Stimulated activated CD4-positive, alpha-beta T cell treated with anti-CD3 and anti-CD28 coated beads, TNF-alpha, amount 100 ng/mL, for 1 hour (primary cell): ENCODE measurements around the gene HTN1.
"Not testable (repeated sequence)": the region's sequence is repeated elsewhere in the genome, so short reads cannot be mapped to it uniquely, and the experiment has no call there.

ENCODE experiments used
- DNase-seq, 3 donors: peaks; one replicate each; pipeline ENCODE4 v3.0.0-alpha.2; 2020; ENCODE audit warnings: low read depth in 3 of 3, low spot score in 1 of 3

The HTN1 gene

GRCh38 chr4:70050138-70050537 is at the start of gene HTN1:
Gene HTN1, plus strand, starts transcription at chr4:70050438. Its CDS starts 2,639 bp downstream, at chr4:70053077.
- DNase-seq: not testable (repeated sequence)

- no peak for DNase-seq
Measured at GRCh38 chr4:70000711-70001110, 49.5 kb upstream of the HTN1 start.

- no peak for DNase-seq
Measured at GRCh38 chr4:70002507-70002906, 47.7 kb upstream of the HTN1 start.

GRCh38 chr4:70008771-70009170 is 41.5 kb upstream of the HTN1 start:
- no peak for DNase-seq

GRCh38 chr4:70019006-70019405 is 31.2 kb upstream of the HTN1 start:
- not testable (repeated sequence) for DNase-seq

GRCh38 chr4:70023218-70023617 is 27.0 kb upstream of the HTN1 start:
- no peak for DNase-seq

GRCh38 chr4:70027011-70027410 is 23.2 kb upstream of the HTN1 start:
- DNase-seq: no peak

- DNase-seq: not testable (repeated sequence)
Measured at GRCh38 chr4:70028159-70028558, 22.1 kb upstream of the HTN1 start, which contains the start of gene HTN3. Gene HTN3, plus strand, starts transcription at chr4:70028459. Its CDS starts 2,282 bp downstream, at chr4:70030741.

GRCh38 chr4:70037559-70037958 is 12.7 kb upstream of the HTN1 start:
- not testable (repeated sequence) for DNase-seq

- not testable (repeated sequence) for DNase-seq
Measured at GRCh38 chr4:70039928-70040327, 10.3 kb upstream of the HTN1 start.

GRCh38 chr4:70041652-70042286 is 8.5 kb upstream of the HTN1 start:
- DNase-seq: no peak

- DNase-seq: not testable (repeated sequence)
Measured at GRCh38 chr4:70056534-70056933, 6.3 kb downstream of the HTN1 start.

GRCh38 chr4:70057651-70058050 is 7.4 kb downstream of the HTN1 start:
- DNase-seq: no peak

- DNase-seq: no peak
Measured at GRCh38 chr4:70059149-70059548, 8.9 kb downstream of the HTN1 start.

- no peak for DNase-seq
Measured at GRCh38 chr4:70062000-70062399, 11.8 kb downstream of the HTN1 start.

GRCh38 chr4:70080205-70080604 is 30.0 kb downstream of the HTN1 start:
- no peak for DNase-seq

GRCh38 chr4:70099206-70099605 is 49.0 kb downstream of the HTN1 start:
- no peak for DNase-seq
